ENCODE data around the gene FAM53A.
"Not testable (repeated sequence)": the region's sequence is repeated elsewhere in the genome, so short reads cannot be mapped to it uniquely, and the experiment has no call there.

FAM53A gene

DNA sequence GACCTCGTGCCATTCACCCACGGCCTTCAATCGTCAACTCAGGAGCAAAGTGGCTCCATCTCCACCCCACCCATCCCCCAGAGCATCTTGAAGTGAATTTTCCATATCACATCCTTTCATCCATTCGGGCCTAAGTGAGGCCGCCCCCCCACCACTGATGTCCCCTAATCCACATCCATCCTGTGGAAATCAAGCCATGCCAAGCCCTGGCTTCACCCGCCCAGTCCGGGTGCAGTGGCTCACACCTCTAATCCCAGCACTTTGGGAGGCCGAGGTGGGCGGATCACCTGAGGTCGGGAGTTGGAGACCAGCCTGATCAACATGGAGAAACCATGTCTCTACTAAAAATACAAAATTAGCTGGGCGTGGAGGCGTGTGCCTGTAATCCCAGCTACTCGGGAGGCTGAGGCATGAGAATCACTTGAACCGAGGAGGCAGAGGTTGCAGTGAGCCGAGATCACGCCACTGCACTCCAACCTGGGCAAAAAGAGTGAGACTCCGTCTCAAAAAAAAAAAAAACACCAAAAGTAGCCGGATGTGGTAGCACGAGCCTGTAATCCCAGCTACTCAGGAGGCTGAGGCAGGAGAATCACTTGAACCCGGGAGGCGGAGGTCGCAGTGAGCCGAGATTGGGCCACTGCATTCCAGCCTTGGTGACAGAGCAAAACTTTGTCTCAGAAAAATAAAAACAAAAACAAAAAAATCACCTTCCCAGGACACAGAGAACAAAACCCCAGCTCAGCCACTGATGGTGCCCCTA lies 76.5 kb downstream of the FAM53A start:
- DNase-seq (ENCODE audit: low read depth), result not testable (repeated sequence)

DNA sequence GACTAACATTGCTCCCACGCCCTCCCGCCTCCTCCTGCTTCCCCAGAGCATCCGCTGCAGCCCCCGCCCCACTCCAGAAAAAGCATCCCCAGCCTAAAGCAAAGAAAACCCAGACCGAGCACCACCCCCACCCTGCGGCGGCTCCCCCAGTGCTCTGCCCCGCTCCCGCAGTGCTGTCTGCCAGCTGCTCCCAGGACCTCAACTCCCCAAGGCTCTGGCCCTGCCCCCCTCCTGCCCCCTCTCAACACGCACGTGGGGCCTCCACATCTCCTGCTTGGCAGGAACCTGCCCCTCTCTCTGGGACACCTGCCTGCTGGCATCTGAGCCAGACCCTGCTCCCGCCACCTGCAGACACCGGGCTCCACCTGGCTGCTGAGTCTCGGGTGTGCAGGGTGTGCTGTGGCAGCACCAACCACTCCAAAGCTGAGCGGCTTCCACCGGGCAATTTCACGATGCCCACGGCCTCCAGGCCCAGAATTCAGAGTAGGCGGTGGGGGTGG lies 79.4 kb downstream of the FAM53A start:
- DNase-seq (ENCODE audit: low read depth), result no peak

DNA sequence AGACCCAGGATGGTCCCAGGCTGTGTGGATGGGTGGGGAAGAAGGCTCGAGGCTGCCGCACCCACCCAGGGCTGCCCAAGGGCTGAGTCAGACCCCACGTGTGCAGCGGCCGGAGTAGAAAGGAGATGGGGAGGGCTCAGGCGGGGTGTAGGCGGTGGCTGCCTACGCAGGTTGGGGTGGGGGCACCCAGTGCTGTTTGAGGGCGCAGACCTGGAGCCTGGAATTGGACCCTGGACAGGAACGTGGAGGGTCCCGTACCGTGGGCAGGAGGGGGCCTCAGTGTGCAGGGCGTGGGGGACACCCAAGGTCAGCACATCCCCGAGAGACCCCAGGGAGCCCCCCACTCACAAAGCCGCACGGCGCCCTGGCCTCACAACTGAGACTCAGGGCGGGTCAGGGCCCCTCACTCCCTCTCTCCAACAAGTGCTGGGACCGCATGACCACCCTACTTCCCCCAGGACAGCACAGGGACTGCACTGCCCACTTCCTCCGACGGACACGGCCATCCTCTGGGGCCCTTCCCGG lies 79.9 kb downstream of the FAM53A start:
- no peak for DNase-seq (ENCODE audit: low read depth)

DNA sequence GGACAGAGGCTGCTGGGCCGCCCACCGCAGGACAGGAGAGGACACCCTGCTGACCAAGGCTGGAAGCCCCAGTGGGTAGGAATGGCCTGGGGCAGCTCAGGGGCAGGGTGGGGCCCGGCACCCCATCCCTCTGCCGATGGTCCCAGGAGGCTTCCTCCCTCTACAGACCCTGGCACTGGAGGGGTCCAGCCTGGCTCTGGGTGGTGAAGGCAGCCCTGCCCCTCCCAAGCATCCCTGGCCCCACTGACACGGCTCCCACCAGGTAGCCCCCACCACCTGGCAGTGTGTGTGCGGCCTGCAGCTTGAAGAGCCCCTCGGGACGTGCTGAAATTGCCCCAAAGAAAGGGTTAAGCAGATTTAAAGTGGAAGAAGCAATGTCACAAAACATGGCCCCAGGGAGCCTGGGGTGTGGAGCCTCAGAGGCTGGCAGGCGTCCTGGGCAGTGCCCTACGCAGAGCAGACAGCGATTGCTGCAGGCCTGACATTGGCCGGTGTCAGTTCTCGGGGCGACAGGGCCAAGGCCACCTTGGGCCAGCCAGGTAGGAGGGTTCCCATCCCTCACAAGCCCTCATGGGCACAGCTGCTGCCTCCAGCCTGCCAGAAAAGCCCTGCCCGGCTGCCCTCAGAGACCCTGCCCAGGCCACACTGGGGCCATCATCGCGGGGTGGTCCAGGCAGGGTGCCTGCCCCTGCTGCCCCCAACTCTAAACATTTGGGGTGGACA lies 80.5 kb downstream of the FAM53A start:
- no peak for DNase-seq (ENCODE audit: low read depth)

DNA sequence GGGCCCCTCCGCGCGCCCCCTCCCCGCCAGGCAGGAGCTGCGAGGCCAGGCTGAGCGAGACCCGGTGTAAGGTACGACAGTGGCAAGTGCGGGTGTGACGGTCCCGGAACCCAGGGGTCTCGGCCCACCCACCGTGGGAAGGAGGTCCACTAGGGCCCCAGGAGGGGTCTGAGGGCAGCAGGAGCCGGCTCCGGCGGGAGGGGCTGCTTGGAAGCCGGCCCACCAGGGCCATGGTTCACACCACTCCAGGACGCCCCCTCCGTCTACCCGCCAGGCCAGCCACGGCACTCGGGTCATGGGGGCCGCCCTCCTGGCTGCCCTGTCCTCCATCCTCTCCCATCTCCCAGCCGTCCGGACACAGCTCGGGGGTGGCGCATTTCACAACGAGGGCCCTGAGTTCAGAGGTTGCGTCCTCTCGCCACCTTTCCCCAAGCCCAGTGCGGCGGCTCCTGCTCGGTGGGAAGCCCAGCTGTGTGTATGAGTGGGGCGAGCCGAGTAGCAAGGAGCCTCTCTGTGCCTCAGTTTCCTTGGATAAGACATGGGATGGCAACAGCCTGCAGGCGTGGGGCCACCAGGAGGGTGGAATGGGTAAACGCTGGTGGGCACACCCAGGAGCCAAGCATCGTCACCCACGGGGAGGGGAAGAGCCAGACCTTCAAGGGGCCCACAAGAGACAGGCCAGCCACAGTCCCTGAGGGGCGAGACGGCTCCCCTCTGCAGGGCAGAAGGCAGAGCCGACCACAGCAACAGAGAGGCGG lies 81.3 kb downstream of the FAM53A start:
- no peak for DNase-seq (ENCODE audit: low read depth)

DNA sequence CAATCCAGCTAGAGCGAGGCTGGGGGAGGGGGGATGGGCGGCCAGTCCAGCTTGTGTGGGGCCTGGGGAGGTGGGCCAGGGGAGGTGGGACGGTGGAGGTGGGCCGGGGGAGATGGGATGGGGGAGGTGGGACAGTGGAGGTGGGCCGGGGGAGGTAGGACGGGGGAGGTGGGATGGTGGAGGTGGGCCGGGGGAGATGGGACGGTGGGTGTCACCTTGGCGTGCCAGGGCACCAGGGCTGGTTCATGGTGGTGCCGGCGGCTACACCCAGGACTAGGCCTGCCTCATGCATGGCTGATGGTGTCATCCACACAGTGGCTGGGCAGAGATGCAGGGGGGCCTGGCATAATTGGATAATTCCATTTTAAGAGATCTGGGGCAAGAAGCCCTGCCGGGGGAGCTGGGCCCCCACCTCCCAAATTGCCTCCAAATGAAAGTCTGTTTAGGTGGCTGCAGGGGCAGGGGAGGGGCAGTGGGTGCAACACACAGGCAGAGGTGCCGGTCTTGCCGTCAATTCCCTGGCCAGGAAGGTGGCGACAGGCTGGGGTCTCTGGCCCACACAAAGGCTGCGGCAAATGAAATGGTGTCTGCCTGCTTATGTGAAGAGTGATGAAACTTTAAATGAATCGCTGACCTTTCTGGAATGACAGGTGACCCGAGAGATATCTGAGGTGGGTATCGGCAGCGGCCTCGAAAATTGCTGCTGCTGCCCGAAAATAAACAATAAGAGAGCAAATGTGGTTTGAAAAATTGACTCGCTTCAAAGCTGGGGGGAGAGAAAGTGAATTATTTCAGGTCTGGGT lies 82.1 kb downstream of the FAM53A start:
- no peak for DNase-seq (ENCODE audit: low read depth)

DNA sequence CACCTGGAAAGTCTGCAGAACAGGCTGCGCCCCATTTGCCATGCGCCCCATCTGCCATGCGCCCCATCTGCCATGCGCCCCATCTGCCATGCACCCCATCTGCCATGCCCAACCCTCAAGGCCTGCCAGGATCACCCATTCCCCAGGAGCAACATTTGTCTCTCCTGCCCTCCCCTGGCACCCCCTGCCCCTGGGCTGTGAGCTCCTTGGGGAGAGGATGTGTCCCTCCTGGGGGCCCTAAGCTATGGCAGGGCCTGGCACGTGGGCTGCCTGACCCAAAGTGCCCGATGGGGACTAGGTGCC lies 82.6 kb downstream of the FAM53A start:
- DNase-seq (ENCODE audit: low read depth), result no peak

DNA sequence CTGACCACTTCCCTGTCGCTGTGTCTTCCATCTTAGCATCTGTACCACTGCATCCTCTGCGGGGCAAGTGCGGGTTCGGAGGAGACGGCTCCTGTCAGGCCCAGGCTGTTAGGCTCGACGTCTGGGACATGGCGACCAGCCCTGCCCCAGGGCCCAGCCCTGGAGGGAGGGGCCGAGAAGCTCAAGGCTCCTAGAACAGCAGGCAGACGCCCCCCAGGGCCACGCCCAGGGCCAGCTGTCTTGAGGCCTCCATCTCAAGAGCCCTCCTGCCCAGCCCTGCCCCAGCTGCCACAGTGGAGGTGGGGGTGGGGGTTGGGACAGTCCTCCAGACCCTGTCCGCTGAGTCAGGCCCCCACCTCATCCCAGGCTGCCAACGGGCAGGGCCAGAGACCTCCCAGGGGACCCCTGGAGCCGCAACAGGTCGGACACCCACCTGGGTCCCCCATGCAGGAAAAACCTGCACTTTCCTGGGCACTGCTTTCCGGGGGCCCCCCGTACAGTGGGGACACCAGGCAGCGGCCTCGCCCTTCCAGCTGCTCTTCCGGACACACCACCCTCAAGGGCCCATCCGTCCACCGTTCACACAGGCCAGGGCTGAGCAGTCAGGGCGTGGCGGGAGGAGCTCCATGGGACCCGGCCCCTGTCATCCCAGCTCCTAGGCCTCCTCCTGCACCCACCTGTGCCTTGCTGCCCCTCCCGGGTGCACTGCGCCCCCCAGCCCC lies 83.1 kb downstream of the FAM53A start:
- no peak for DNase-seq (ENCODE audit: low read depth)

DNA sequence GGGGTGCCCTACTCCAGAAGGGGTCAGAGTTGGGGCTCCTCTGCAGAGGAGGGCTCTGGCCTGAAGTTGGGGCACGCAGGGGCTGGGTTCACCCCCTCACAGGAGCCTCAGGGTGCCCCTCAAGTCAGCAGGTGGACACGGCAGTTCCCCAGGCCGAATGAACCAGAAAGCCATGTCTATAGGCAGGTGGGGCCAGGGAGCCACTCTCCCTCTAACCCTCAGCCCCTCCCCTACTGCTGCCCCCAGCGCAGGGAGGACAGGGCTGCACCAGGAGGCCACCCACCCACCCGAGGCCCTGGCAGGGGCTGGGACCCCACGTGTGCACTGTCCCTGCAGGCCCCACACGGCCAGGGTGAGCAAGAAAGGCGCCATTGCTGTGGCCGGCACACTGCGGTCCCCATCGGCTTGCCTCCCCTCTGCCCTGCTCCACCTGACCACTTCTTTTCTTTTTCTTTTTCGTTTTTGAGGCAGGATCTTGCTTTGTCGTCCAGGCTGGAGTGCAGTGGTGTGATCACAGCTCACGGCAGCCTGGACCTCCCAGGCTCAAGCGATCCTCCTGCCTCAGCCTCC lies 83.8 kb downstream of the FAM53A start:
- DNase-seq (ENCODE audit: low read depth), result no peak

DNA sequence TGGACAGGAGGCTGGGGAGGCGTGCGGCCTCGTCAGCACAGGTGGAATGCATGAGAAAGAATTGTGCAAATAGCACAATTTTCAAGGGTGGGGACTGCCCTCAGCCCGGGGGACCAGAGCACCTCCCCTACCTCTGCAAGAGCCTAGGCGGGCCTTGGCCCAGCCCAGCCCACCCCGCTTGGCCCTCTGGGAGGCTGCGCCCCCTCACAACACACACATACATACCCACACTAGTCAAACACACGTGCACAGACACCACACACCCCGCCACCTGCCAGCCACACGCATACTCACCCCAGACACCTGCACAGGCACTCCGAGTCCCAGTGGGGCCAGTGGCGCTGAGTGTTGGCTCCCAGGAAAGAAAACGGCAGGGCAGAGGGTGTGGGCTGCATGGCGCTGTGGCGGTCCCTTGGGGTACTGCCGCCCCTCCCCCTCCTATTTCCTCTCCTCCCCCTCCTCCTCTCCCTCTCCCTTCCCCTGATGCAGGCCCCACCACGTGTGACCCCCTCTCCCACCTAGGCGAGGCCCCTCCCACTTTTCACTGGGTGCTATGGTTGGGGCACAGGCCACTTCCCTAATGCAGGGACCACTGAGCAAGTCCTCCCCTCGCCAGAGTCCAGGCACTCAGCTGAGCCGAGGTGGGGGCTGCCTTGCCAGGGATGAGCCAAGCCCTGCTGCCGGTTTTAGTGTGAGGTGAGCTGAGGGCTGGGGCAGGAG lies 84.5 kb downstream of the FAM53A start:
- DNase-seq (ENCODE audit: low read depth), result no peak

DNA sequence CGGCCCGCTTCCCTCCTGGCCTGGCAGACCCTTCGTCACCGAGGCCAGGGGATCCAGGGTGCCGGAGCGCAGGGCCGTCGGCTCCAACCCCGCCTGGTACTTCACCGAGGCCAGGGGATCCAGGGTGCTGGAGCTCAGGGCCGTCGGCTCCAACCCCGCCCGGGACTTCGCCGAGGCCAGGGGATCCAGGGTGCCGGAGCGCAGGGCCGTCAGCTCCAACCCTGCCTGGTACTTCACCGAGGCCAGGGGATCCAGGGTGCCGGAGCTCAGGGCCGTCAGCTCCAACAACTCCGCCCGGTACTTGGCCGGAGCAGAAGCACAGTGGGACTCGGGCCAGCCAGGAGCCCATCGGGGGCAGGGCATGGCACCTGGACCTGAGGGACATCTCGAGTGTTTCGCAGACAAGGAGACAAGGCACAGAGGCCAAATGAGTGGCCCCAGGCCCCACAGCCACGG lies 85.1 kb downstream of the FAM53A start:
- no peak for DNase-seq (ENCODE audit: low read depth)

DNA sequence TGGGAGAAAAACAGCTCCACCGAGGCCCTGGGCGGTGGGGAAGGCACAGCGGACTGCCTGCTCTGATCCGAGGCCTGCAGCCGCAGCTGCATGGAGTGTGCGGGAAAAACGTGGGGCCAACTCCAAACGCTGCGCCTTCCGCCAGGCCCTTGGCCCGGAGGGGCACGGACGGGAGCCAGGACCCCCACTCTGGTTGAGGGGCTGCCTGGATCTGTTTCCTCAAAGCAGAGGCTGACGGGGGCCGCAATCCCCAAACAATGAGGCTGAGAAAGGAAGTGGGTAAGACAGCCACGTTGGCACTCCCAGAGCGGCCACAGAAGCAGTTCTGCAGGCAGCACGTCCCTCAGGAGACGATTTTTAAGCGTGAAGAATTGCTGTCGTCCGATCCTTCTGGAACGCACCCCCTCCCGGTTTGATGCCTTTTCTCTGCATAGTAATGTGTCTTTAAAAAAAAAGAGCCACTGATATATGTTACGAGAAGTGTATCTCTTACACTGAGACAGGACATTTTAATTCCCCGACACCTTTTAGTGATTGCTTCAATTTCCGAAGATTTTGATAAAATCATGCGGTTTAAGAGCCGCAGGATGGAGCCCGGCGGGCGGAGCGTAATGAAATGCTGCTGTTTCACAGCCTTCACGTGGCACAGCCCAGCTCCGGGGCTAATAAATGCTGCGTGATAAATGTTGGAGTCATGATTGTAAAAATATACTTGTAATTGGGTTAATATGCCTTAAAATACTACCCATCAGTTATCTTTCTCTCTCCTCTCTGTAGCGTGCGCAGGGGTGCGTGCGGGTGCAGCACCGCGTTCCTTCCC lies 85.7 kb downstream of the FAM53A start:
- no peak for DNase-seq (ENCODE audit: low read depth)

DNA sequence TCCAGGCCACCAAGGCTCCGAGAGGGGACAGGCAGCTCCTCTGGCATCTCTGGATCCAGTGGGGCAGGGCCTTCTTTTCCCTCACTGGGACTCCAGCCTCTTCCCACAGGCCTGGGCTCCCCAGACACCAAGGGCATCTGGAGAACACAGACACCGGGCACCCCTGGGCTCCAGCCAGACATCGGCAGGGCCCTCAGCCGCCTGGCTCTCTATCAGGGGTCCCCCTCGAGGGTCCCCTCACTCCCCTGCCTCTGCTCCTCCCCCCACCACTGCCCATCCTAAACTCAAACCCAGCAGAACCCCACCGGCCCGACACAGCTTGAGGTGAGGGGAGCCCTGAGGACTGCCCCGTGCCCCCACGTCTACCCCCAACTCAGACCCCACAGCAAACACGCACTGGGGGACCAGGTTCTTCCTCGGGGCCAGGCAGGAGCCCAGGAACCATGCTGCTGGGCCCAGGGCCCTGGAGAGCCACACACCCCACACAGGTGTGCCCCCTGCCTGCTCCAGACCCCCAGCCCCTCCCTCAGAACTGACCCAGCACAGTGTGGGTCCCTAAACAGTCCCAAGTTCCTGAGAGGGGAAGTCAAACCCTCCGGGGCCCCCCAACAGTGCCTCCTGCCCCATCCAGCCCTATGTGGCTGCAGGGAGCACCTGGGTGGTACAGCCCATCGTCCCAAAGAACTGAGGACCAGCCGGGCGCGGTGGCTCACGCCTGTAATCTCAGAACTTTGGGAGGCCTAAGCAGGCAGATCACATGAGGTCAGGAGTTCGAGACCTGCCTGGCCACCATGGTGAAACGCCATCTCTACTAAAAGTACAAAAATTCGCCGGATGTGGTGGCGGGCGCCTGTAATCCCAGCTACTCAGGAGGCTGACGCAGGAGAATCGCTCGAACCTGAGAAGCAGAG lies 86.8 kb downstream of the FAM53A start:
- no peak for DNase-seq (ENCODE audit: low read depth)

DNA sequence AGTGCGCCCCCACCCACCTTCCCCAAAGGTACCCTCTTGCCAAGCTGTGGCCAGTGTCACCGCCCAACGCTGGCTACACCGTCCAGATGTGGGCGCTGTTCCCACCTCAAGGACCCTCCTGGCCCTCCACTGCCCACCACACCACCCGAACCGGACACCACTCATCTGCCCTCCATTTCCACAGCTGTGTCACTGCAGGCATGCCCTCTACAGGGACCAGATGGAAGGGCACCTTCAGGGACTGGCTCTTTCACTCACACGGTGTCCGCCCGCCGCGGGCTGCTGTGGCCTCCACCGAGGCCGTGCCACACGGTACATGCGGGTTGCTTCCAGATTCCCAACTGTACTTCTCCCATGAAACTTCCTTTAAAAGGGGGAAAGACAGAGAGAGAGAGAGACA lies 87.7 kb downstream of the FAM53A start:
- DNase-seq (ENCODE audit: low read depth), result no peak

DNA sequence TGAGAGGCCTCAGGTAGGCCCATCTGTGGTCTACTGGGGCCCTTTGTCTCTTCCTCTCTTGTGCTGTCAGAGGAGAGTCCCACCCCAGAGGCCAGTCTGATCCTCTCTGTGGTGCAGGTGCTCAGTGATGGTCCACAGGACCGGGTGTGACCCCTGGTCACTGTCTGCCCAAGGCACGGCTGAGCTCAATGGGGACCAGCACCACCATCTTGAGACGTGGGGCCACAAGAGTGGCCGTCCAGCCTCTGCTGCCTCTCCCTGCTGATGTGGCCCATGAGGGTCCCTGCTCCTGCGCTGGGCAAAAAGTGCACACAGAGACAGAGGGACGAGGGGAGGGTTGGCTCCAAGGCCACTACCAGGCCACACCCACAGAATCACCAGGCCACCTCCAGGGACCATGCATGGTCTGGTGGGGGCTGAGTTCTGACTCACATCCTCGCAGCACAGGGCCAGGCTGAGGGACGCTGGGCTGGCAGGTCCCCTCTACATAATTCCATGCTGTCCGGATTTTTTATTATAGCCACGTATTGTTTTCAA lies 88.3 kb downstream of the FAM53A start:
- DNase-seq (ENCODE audit: low read depth), result no peak

DNA sequence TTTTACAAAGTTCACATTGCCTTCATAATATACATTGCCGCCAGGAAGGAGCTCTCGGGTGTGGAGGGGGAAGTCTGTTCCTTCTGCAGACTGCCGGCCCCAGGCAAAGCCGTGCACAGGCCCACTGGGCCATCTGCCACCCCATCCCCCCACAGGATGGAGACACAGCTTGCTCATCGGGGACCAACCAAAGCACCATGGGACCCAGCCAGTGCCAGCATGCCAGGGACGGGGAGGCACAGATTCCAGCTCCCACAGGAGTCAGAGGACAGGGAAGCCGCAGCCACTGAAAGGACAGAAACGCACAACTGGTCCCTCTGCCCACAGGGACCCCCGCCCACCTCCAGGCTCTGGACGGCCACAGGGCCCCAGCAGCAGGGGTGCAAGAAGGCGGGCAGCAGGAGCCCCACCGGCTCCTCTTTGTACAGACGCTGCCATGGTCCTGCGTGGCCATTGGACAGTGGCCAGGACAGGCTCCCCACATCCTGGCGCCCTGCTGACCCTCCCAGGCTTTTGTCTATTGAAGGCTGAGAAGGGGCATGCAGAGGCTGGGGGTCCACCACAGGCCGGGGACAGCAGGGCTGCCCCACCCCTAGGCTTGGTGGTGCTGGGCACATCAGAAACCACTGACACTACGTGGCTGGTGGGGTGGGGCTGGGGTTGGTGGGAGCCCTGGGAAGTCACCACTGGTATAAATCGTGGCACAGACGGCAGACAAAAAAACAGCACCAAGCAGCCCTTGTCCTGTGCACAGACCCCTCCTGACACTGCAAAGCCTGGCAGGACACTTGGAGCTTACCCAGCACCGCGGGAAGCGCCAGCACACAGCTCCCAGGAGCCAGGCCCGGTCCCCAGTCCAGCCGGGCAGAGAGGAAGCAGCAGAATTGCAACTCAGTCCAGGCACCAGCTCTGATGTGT lies 89.0 kb downstream of the FAM53A start:
- DNase-seq (ENCODE audit: low read depth), result no peak

DNA sequence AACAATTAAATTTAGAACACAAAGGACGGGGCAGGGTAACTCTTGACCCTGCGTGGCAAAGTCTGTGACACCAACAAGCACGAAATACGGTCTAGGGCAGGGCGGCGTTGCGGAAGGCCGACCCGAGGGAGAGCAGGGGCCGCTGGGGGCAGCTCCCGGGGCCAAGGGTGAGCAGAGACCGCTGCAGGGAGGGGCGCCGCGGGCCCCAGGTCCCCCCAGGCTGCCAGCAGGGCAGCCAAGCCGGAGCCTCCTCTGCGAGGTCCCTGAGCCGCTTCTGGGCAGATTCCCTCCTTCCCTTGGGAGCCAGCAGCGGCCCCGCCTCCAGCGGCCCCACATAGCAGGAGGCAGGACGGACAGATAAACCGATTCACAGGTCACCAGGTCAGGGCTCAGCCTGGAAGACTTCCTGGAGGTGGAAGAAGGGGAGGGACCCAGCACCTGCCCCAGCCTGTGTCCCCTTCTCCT lies 90.2 kb downstream of the FAM53A start:
- DNase-seq (ENCODE audit: low read depth), result no peak
